ENCODE measurements around the gene CBY3. TPM values are rescaled to one million over a fixed set of nuclear protein-coding genes. Genes with fewer than 3 reads are reported as not detected.

CBY3 gene
- total RNA-seq: under 1 TPM in 1 of 7 donors, not detected in 6; 0.65 TPM
- not detected for polyA plus RNA-seq
- long read RNA-seq, donor 1, partial matches to known transcripts: 0 of 5 reads
- long read RNA-seq, donor 1, other reads (novel, unspliced or antisense): 5 of 5 reads
- long read RNA-seq, donor 2, partial matches to known transcripts: 246 of 318 reads
- long read RNA-seq, donor 2, other reads (novel, unspliced or antisense): 72 of 318 reads
- long read RNA-seq, donor 3, partial matches to known transcripts: 0 of 5 reads
- long read RNA-seq, donor 3, other reads (novel, unspliced or antisense): 5 of 5 reads

DNA sequence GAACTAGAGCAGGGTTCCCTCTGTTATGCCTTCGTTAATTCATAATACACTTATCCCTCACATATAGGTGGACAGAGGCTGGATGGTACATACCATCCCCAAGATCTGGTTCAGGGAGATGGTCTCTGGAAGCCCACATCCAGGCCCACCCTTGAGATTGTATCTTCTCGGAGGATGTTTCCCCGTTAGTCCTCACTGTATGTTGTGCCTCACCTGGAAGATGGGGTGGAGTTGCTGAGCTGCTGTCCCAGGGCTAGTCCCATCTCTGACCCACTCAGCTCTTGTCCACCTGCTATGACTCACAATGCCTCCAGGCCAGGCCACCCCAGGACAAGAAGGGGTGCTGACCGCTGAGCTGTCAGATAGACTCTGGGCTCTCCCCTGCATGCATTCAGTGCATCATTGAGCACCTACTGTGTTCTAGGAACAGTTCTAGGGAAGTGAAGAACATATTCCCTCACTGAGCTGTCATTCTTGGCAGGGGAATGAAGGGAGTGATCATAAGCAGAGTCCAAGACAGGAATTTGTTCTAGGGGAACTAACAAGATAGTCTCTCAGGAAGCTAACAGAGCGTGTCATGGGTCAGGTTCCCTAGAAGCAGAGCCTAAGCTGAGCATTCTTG is at the start of gene CBY3:
Gene CBY3, minus strand, starts transcription at position 255 of the 622 bp plus-strand sequence. Its CDS starts 116 bp downstream, at position 139.
- DNase-seq: no peak
- H3K4me1 ChIP-seq (ENCODE audit: insufficient read depth): peaks cover 6% of the 10 kb centered on the region
- H3K9me3 ChIP-seq: no peaks in the 10 kb centered on the region
- H3K4me3 ChIP-seq: no peak within 1 kb of the TSS
- 91 to 95% (median 93%) methylated on average over 5 of the region's 5 CpGs for WGBS, 3 donors
- H3K36me3 ChIP-seq: no peaks in the 10 kb centered on the region
- TF ChIP-seq, protein P1, sequence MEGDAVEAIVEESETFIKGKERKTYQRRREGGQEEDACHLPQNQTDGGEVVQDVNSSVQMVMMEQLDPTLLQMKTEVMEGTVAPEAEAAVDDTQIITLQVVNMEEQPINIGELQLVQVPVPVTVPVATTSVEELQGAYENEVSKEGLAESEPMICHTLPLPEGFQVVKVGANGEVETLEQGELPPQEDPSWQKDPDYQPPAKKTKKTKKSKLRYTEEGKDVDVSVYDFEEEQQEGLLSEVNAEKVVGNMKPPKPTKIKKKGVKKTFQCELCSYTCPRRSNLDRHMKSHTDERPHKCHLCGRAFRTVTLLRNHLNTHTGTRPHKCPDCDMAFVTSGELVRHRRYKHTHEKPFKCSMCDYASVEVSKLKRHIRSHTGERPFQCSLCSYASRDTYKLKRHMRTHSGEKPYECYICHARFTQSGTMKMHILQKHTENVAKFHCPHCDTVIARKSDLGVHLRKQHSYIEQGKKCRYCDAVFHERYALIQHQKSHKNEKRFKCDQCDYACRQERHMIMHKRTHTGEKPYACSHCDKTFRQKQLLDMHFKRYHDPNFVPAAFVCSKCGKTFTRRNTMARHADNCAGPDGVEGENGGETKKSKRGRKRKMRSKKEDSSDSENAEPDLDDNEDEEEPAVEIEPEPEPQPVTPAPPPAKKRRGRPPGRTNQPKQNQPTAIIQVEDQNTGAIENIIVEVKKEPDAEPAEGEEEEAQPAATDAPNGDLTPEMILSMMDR (IDR thresholded peaks at IDR 0.05): no peak
- no peak for TF ChIP-seq POLR2A (IDR thresholded peaks at IDR 0.05)
- no peaks in the 10 kb centered on the region for H3K27me3 ChIP-seq
- intact Hi-C loops (cut with DNase I): no loop called here
- H3K27ac ChIP-seq: no peak within 1 kb of the TSS

DNA sequence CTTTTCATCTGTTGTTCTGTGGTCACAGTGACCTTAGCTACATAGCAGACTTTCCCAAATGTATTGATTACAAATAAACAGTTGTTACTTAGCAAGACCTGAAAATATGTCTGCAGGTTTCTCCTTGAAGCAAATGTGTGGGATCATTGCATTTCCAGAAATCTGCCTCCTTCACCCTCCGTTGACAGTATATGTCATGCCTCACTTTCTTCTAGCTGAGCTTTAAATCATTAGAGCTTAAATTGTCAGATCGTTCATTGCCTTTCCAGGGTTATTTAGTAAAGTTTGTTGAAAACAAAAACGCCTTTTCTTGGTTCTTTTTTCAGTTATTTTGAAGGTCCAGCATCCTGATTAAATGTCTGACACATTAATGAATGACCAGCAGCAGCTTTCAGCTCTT is 49.5 kb upstream of the CBY3 start:
- intact Hi-C loops (cut with DNase I): no loop called here
- H3K4me1 ChIP-seq (ENCODE audit: insufficient read depth): peaks cover 4% of the 10 kb centered on the region
- TF ChIP-seq POLR2A (IDR thresholded peaks at IDR 0.05): no peak
- no peak for TF ChIP-seq EP300 (IDR thresholded peaks at IDR 0.05)
- TF ChIP-seq, protein P1 (IDR thresholded peaks at IDR 0.05): no peak
- 50 to 62% (median 57%) methylated on average over 3 of the region's 3 CpGs for WGBS, 3 donors
- H3K36me3 ChIP-seq: no peaks in the 10 kb centered on the region
- H3K27me3 ChIP-seq: no peaks in the 10 kb centered on the region
- H3K9me3 ChIP-seq: no peaks in the 10 kb centered on the region
- no peak overlapping the region for H3K27ac ChIP-seq
- DNase-seq: no peak
- H3K4me3 ChIP-seq: no peak overlapping the region

DNA sequence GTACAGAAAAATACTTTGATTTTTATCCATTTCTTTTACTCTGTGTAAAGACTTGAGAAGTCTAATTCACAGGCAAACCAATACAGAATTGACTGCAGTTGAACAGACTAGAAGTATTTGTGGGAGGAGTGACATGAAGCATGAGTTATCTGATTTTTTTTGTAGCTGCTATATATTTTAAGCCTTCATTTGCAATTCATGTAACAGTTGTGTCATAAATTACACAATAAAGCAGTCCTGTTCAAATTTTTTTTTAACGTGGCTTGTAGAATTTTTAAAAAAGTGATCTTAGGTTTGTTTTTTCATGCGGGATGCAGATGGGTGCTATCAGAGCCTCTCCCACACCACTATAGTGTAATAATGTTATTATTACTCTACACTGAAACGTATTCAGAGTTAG is 48.9 kb upstream of the CBY3 start:
- no peak for DNase-seq
- TF ChIP-seq EP300 (IDR thresholded peaks at IDR 0.05) (no peak), POLR2A (IDR thresholded peaks at IDR 0.05) (no peak)
- TF ChIP-seq, protein P1 (IDR thresholded peaks at IDR 0.05): no peak
- Histone ChIP-seq H3K4me1 (ENCODE audit: insufficient read depth) (peaks cover 4% of the 10 kb centered on the region), H3K9me3 (no peaks in the 10 kb centered on the region), H3K4me3 (no peak overlapping the region), H3K27ac (no peak overlapping the region), H3K27me3 (no peaks in the 10 kb centered on the region), H3K36me3 (no peaks in the 10 kb centered on the region)
- intact Hi-C loops (cut with DNase I): no loop called here
- 36 to 45% (median 38%) methylated on average over 3 of the region's 3 CpGs for WGBS, 3 donors

DNA sequence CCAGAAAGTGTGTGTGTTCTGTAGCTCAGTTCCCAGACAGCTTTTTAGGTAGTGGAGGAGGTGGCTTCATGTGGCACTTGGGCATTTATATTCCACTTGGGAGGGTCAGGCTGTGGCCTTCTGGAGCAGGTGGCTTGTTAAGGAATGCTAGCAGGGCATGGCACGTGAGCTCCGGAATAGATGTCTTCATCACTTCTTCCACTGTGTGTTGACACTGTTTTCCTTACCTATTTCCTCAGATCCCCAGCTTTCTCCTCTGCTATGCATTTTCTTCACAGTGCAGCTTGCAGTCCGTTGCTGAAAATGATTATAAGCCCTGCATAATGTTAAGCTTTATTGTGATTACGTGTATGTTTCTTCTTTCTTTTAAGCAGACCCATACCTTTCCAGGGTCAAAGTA is 48.5 kb upstream of the CBY3 start:
- no peak overlapping the region for H3K4me3 ChIP-seq
- TF ChIP-seq EP300 (IDR thresholded peaks at IDR 0.05): no peak
- TF ChIP-seq, protein P1 (IDR thresholded peaks at IDR 0.05): no peak
- no peak for TF ChIP-seq POLR2A (IDR thresholded peaks at IDR 0.05)
- no peaks in the 10 kb centered on the region for H3K9me3 ChIP-seq
- no peaks in the 10 kb centered on the region for H3K36me3 ChIP-seq
- peaks cover under 1% of the 10 kb centered on the region for H3K4me1 ChIP-seq (ENCODE audit: insufficient read depth)
- WGBS, 3 donors: 72 to 90% (median 80%) methylated on average over 4 of the region's 4 CpGs
- H3K27ac ChIP-seq: no peak overlapping the region
- no peaks in the 10 kb centered on the region for H3K27me3 ChIP-seq
- intact Hi-C loops (cut with DNase I): no loop called here
- no peak for DNase-seq
